SK-N-SH (cell line): Measurements from ENCODE around the gene SLC25A46. TPM values are rescaled to one million over a fixed set of nuclear protein-coding genes. Genes with fewer than 3 reads are reported as not detected.
A peak's percentile ranks its signal among the peaks of the same experiment; 100 is the strongest.

ENCODE experiments used
- CTCF ChIA-PET: fragments of 300-600, 350-600 bp; formaldehyde crosslinking; extraction: SDS; loops from one replicate; lab custom pipeline; 2021; lab: Yijun Ruan, JAX
- POLR2A ChIA-PET: fragments of 350-600 bp; sonication (Branson Sonifier 250); formaldehyde crosslinking; extraction: SDS; loops from one replicate; lab custom pipeline; 2020; ENCODE audit warnings: antibody characterized with exemption, inconsistent platforms; lab: Yijun Ruan, JAX
- DNase-seq: peaks from one replicate; pipeline ENCODE4 v3.0.0; 2012
- H2AFZ ChIP-seq: fragments of 200-600 bp; sonication (generic); 2 replicates; pipeline ENCODE4 v1.8.1; 2016; ENCODE audit warnings: antibody characterized with exemption, mild to moderate bottlenecking, low read depth
- H3F3A ChIP-seq: fragments of 200-600 bp; sonication (generic); replicated peaks from 2 replicates; pipeline ENCODE3; 2016; ENCODE audit warnings: antibody characterized with exemption, mild to moderate bottlenecking; ENCODE audit not compliant: insufficient read depth
- H3K27ac ChIP-seq, 2 experiments: fragments of 200-500 bp in 1 of 2; fragments of 200-600 bp in 1 of 2; sonication (Bioruptor generic) in 1 of 2; sonication (generic), shearing (Covaris generic) in 1 of 2; 2 replicates each; pipeline versions ENCODE4 v1.5.1 to v1.6.1; 2014 to 2016; ENCODE audit warnings: low read depth in 2 of 2, inconsistent platforms in 1 of 2, low read length in 1 of 2, mild to moderate bottlenecking in 1 of 2, mixed read lengths in 1 of 2
- H3K27me3 ChIP-seq: fragments of 200-600 bp; sonication (generic), shearing (Covaris generic); 2 replicates; pipeline ENCODE4 v1.6.1; 2016; ENCODE audit warnings: mixed run types; ENCODE audit not compliant: insufficient read depth
- H3K36me3 ChIP-seq, 2 experiments: fragments of 200-500 bp in 1 of 2; fragments of 200-600 bp in 1 of 2; sonication (Bioruptor generic) in 1 of 2; sonication (generic) in 1 of 2; replicated peaks in 1 of 2; 2 replicates each; pipeline versions ENCODE3 to v1.5.1; 2014 to 2016; ENCODE audit warnings: low read length in 1 of 2, mild to moderate bottlenecking in 1 of 2; ENCODE audit not compliant: insufficient read depth in 2 of 2, control insufficient read depth in 1 of 2
- H3K4me1 ChIP-seq, 2 experiments: fragments of 200-500 bp in 1 of 2; fragments of 200-600 bp in 1 of 2; sonication (Bioruptor generic) in 1 of 2; sonication (generic), shearing (Covaris generic) in 1 of 2; 2 replicates each; pipeline versions ENCODE4 v1.5.1 to v1.6.1; 2014 to 2016; ENCODE audit warnings: low read depth in 1 of 2, low read length in 1 of 2, mixed run types in 1 of 2; ENCODE audit not compliant: insufficient read depth in 2 of 2, control insufficient read depth in 1 of 2
- H3K4me2 ChIP-seq: fragments of 200-600 bp; sonication (generic), shearing (Covaris generic); 2 replicates; pipeline ENCODE4 v1.6.1; 2017; ENCODE audit warnings: mixed run types
- H3K4me3 ChIP-seq, 2 experiments: fragments of 200-500 bp in 1 of 2; fragments of 200-600 bp in 1 of 2; sonication (Bioruptor generic) in 1 of 2; sonication (generic), shearing (Covaris generic) in 1 of 2; 2 replicates each; pipeline versions ENCODE4 v1.5.1 to v1.8.1; 2014 to 2016; ENCODE audit warnings: low read depth in 2 of 2, inconsistent platforms in 1 of 2, low read length in 1 of 2, mild to moderate bottlenecking in 1 of 2, mixed read lengths in 1 of 2, moderate library complexity in 1 of 2
- H3K79me2 ChIP-seq: fragments of 200-600 bp; sonication (generic); 2 replicates; pipeline ENCODE4 v1.8.1; 2017; ENCODE audit warnings: mild to moderate bottlenecking; ENCODE audit not compliant: insufficient read depth
- H3K9ac ChIP-seq: fragments of 200-600 bp; sonication (generic); 2 replicates; pipeline ENCODE4 v1.6.1; 2017; ENCODE audit warnings: mixed run types
- H3K9me2 ChIP-seq: fragments of 200-600 bp; sonication (generic); 2 replicates; pipeline ENCODE4 v1.6.1; 2017; ENCODE audit warnings: mixed run types
- H3K9me3 ChIP-seq: fragments of 200-600 bp; sonication (generic); 2 replicates; pipeline ENCODE4 v1.6.1; 2017; ENCODE audit warnings: mixed run types, mild to moderate bottlenecking, moderate library complexity
- H4K20me1 ChIP-seq: fragments of 200-600 bp; sonication (generic); 2 replicates; pipeline ENCODE4 v1.6.1; 2017; ENCODE audit warnings: mild to moderate bottlenecking, mixed run types; ENCODE audit not compliant: insufficient read depth
- CHD2 ChIP-seq: fragments of 150-350 bp; IDR thresholded peaks from 2 replicates; pipeline ENCODE4 v1.6.1; 2018; ENCODE audit warnings: low read length; ENCODE audit not compliant: partially characterized antibody
- CTCF ChIP-seq: fragments of 200-600 bp; sonication (generic); IDR thresholded peaks from 2 replicates; pipeline ENCODE4 v1.6.1; 2017; ENCODE audit warnings: antibody characterized with exemption, mild to moderate bottlenecking, moderate library complexity
- EP300 ChIP-seq, 2 experiments: IDR thresholded peaks; 2 replicates each; pipeline versions ENCODE4 v1.4.0 to v1.6.1; 2012; ENCODE audit warnings: borderline replicate concordance in 1 of 2, low read depth in 1 of 2, low read length in 1 of 2
- EZH2phosphoT487 ChIP-seq: fragments of 200-600 bp; sonication (generic); IDR thresholded peaks from 2 replicates; pipeline ENCODE4 v1.6.1; 2017; ENCODE audit warnings: low read depth, mixed run types, mild to moderate bottlenecking, antibody characterized with exemption, moderate library complexity, borderline replicate concordance
- FOXJ3 ChIP-seq: sonication (generic); formaldehyde crosslinking; IDR thresholded peaks from 2 replicates; pipeline ENCODE4 v1.5.1; 2020; ENCODE audit warnings: mild to moderate bottlenecking, missing genetic modification reagents
- GABPA ChIP-seq: IDR thresholded peaks from 2 replicates; pipeline ENCODE4 v1.4.0; 2012; ENCODE audit warnings: low read depth, mild to moderate bottlenecking
- GATA2 ChIP-seq: sonication (generic); formaldehyde crosslinking; IDR thresholded peaks from 2 replicates; pipeline ENCODE4 v1.5.0; 2020; ENCODE audit warnings: mild to moderate bottlenecking, missing genetic modification reagents
- JUND ChIP-seq: IDR thresholded peaks from 2 replicates; pipeline ENCODE4 v1.4.0; 2012
- MAX ChIP-seq: IDR thresholded peaks from 2 replicates; pipeline ENCODE4 v1.4.0; 2012; ENCODE audit warnings: low read depth
- POLR2AphosphoS5 ChIP-seq: IDR thresholded peaks from 2 replicates; pipeline ENCODE4 v1.6.1; 2012; ENCODE audit warnings: low read depth, low read length
- RAD21 ChIP-seq: IDR thresholded peaks from 2 replicates; pipeline ENCODE4 v1.6.1; 2012; ENCODE audit warnings: mild to moderate bottlenecking, low read length
- SIN3A ChIP-seq: IDR thresholded peaks from 2 replicates; pipeline ENCODE4 v1.6.1; 2012; ENCODE audit warnings: low read depth, mild to moderate bottlenecking, low read length, moderate library complexity, borderline replicate concordance
- SMC3 ChIP-seq: IDR thresholded peaks from 2 replicates; pipeline ENCODE4 v1.6.1; 2012; ENCODE audit warnings: low read depth, low read length, improper control_type of control experiment
- TEAD4 ChIP-seq: IDR thresholded peaks from 2 replicates; pipeline ENCODE4 v1.4.0; 2012; ENCODE audit warnings: mild to moderate bottlenecking, borderline replicate concordance; ENCODE audit not compliant: insufficient read depth
- USF1 ChIP-seq: IDR thresholded peaks from 2 replicates; pipeline ENCODE4 v1.4.0; 2012; ENCODE audit warnings: low read depth, borderline replicate concordance
- YY1 ChIP-seq: IDR thresholded peaks from 2 replicates; pipeline ENCODE4 v1.4.0; 2012; ENCODE audit warnings: low read depth, mild to moderate bottlenecking
- WGBS: methylation state at CpG from one replicate; pipeline ENCODE4 v1.1.6; 2017; ENCODE audit warnings: low lambda C conversion rate; 5-methylcytosine and 5-hydroxymethylcytosine counted together
- polyA plus RNA-seq, 3 experiments: library from polyadenylated mRNA; depleted of rRNA; stranded (reverse); fragments of >200 nt; gene quantifications; 2 replicates each; pipeline ENCODE4 v1.2.3, GENCODE V29; 2012
- TF ChIP-seq, protein P1 (sequence below): fragments of 150-350 bp; IDR thresholded peaks from 2 replicates; pipeline ENCODE4 v1.6.1; 2016; ENCODE audit warnings: mild to moderate bottlenecking, low read depth, low read length

SLC25A46 gene
- polyA plus RNA-seq, 1 of the 3 experiments (the other 2 are of a cell fraction) = 15.7 TPM

DNA sequence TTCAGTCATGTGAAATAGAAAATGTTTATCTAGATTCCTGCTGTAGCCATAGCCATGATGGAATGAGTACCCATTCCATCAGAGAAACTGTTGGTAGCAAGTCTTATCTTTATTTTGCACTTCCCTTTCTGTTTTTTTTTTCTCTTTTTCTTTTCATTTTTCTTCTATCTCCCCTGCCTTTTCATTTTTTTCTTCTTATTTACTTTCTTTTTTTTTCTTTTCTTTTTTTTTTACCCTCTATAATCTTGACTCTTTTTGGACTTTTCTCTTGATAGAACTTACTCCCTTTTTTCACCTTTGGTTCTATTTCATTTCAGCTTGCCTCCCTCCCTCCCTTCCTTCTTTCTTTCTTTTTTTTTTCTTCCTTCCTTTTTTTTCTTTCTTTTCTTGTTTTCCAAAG lies 15.4 kb downstream of the SLC25A46 start (continued):
- TF ChIP-seq SIN3A = no peak
- TF ChIP-seq FOXJ3 (CRISPR knock-in tag) = no peak
- no peak for TF ChIP-seq SMC3
- TF ChIP-seq, protein P1, sequence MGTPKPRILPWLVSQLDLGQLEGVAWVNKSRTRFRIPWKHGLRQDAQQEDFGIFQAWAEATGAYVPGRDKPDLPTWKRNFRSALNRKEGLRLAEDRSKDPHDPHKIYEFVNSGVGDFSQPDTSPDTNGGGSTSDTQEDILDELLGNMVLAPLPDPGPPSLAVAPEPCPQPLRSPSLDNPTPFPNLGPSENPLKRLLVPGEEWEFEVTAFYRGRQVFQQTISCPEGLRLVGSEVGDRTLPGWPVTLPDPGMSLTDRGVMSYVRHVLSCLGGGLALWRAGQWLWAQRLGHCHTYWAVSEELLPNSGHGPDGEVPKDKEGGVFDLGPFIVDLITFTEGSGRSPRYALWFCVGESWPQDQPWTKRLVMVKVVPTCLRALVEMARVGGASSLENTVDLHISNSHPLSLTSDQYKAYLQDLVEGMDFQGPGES = no peak
- TF ChIP-seq, all 33 proteins: peak for 0

- DNase-seq = no peak
- Histone ChIP-seq H4K20me1 (no peaks in the 10 kb centered on the region), H2AFZ (no peak overlapping the region), H3K36me3 (peaks cover 58 to 89% of the 10 kb centered on the region in 2 experiments), H3K27ac (no peak overlapping the region), H3K27me3 (no peaks in the 10 kb centered on the region), H3K9me2 (no peaks in the 10 kb centered on the region), H3F3A (peaks cover 18% of the 10 kb centered on the region), H3K4me2 (no peak overlapping the region), H3K4me1 (no peaks in the 10 kb centered on the region), H3K79me2 (no peaks in the 10 kb centered on the region), H3K9me3 (no peaks in the 10 kb centered on the region), H3K9ac (no peak overlapping the region), H3K4me3 (no peak overlapping the region)
- WGBS = 49% methylated on average over 4 of the region's 4 CpGs
- ChIA-PET CTCF (interaction anchor here (0.6 to 2.2 kb wide), 20 partner anchors 9 to 1408 kb away, joined by 3 to 22 read pairs (median 4); no protein-coding TSS in a partner anchor), POLR2A (no interaction called here)
- TF ChIP-seq RAD21 (peak; percentile 81), CTCF (peak; percentile 81), YY1 (no peak), SMC3 (peak; percentile 48)
Observed at GRCh38 chr5:110757118-110757729, 18.4 kb downstream of the SLC25A46 start.

GRCh38 chr5:110760158-110760557 lies 21.4 kb downstream of the SLC25A46 start:
- TF ChIP-seq RAD21 (no peak), GATA2 (CRISPR knock-in tag) (no peak), YY1 (no peak), CHD2 (no peak), GABPA (no peak), EP300 (IDR thresholded peaks at IDR 0.05; ENCODE audit: borderline replicate concordance in 1 of 2, low read depth in 1 of 2, low read length in 1 of 2) (no peak), EZH2phosphoT487 (no peak), POLR2AphosphoS5 (no peak), JUND (no peak), USF1 (no peak), MAX (no peak), TEAD4 (no peak)
- H3K9ac ChIP-seq = no peak overlapping the region
- no peaks in the 10 kb centered on the region for H3K79me2 ChIP-seq
- ChIA-PET POLR2A (no interaction called here), CTCF (no interaction called here)
- no peak overlapping the region for H3K27ac ChIP-seq
- no peak overlapping the region for H2AFZ ChIP-seq
- 100% methylated on average over 1 of the region's 1 CpG for WGBS
- no peaks in the 10 kb centered on the region for H3K9me2 ChIP-seq
- H3K27me3 ChIP-seq = no peaks in the 10 kb centered on the region
- H3F3A ChIP-seq = peaks cover 11% of the 10 kb centered on the region
- DNase-seq = no peak
- H3K9me3 ChIP-seq = no peaks in the 10 kb centered on the region
- H4K20me1 ChIP-seq = no peaks in the 10 kb centered on the region
- H3K4me2 ChIP-seq = no peak overlapping the region
- no peak overlapping the region for H3K4me3 ChIP-seq
- H3K36me3 ChIP-seq = peaks cover 63 to 80% of the 10 kb centered on the region in 2 experiments
- no peaks in the 10 kb centered on the region for H3K4me1 ChIP-seq
